B cell (primary cell): ENCODE measurements around the gene EN1. TPM values are rescaled to one million over a fixed set of nuclear protein-coding genes. Genes with fewer than 3 reads are reported as not detected.

Experiments
- ATAC-seq: fragments of 200-7000 bp; cut with Tn5 transposase; one replicate; pipeline ENCODE4 v1.10.0; 2021; ENCODE audit warnings: low read depth, mild to moderate bottlenecking, moderate number of reproducible peaks, moderate library complexity
- CTCF ChIA-PET: fragments of 350-600 bp; sonication (Branson Sonifier 250); formaldehyde crosslinking; loops from one replicate; lab custom pipeline; 2021; ENCODE audit warnings: antibody characterized with exemption, inconsistent platforms; lab: Charles Lee
- POLR2A ChIA-PET: fragments of 350-600 bp; sonication (Branson Sonifier 250); formaldehyde crosslinking; loops from one replicate; lab custom pipeline; 2021; ENCODE audit warnings: antibody characterized with exemption; lab: Charles Lee
- DNase-seq: peaks from one replicate; pipeline ENCODE4 v3.0.0; 2013
- H2AFZ ChIP-seq: 2 replicates; pipeline ENCODE4 v1.6.1; 2012; ENCODE audit warnings: mild to moderate bottlenecking, low read depth, low read length; ENCODE audit not compliant: insufficient read depth, poor library complexity, severe bottlenecking
- H3K27ac ChIP-seq, 2 donors: 1 replicate in 1 of 2; 2 replicates in 1 of 2; pipeline ENCODE4 v1.5.1; 2012 to 2013; ENCODE audit warnings: low read length in 2 of 2, mild to moderate bottlenecking in 2 of 2, moderate library complexity in 1 of 2
- H3K27me3 ChIP-seq, 4 experiments: fragments of 200-600 bp in 1 of 4; sonication (generic) in 1 of 4; replicated peaks in 1 of 4; 1 replicate in 2 of 4; 2 replicates in 2 of 4; pipeline versions ENCODE4 v1.6.1 to v1.7.0; 2013 to 2016; ENCODE audit warnings: low read length in 3 of 4, mild to moderate bottlenecking in 2 of 4, mixed read lengths in 1 of 4, moderate library complexity in 1 of 4; ENCODE audit not compliant: insufficient read depth in 4 of 4, control insufficient read depth in 3 of 4; ENCODE audit errors: control extremely low read depth in 1 of 4
- H3K36me3 ChIP-seq, 2 experiments: replicated peaks in 1 of 2; 1 replicate in 1 of 2; 2 replicates in 1 of 2; pipeline versions ENCODE4 v1.6.1 to v1.7.1; 2013; ENCODE audit warnings: low read length in 1 of 2; ENCODE audit not compliant: insufficient read depth in 2 of 2, control insufficient read depth in 1 of 2; ENCODE audit errors: control extremely low read depth in 1 of 2, extremely low read depth in 1 of 2
- H3K4me1 ChIP-seq, 2 donors: fragments of 200-600 bp in 1 of 2; sonication (generic) in 1 of 2; 1 replicate in 1 of 2; 2 replicates in 1 of 2; pipeline versions ENCODE4 v1.5.1 to v1.6.1; 2013 to 2017; ENCODE audit warnings: low read length in 2 of 2; ENCODE audit not compliant: control insufficient read depth in 2 of 2, insufficient read depth in 2 of 2
- H3K4me2 ChIP-seq: replicated peaks from 2 replicates; pipeline ENCODE3; 2012; ENCODE audit warnings: mild to moderate bottlenecking, low read depth, low read length; ENCODE audit not compliant: poor library complexity, severe bottlenecking
- H3K4me3 ChIP-seq, 5 experiments: fragments of 200-600 bp in 1 of 5; sonication (generic) in 1 of 5; 1 replicate in 3 of 5; 2 replicates in 2 of 5; pipeline versions ENCODE4 v1.5.1 to v1.7.0; 2011 to 2016; ENCODE audit warnings: low read length in 4 of 5, mild to moderate bottlenecking in 4 of 5, low read depth in 2 of 5, control low read depth in 1 of 5, moderate library complexity in 1 of 5; ENCODE audit not compliant: insufficient read depth in 1 of 5; ENCODE audit errors: control extremely low read depth in 1 of 5, extremely low read depth in 1 of 5
- H3K79me2 ChIP-seq: fragments of 200-600 bp; sonication (generic); one replicate; pipeline ENCODE4 v1.6.0; 2016; ENCODE audit warnings: low read length; ENCODE audit not compliant: control insufficient read depth, insufficient read depth
- H3K9ac ChIP-seq: fragments of 200-600 bp; sonication (generic); 2 replicates; pipeline ENCODE4 v1.6.1; 2017; ENCODE audit warnings: mild to moderate bottlenecking, low read length, moderate library complexity
- H3K9me3 ChIP-seq, 3 donors: one replicate each; pipeline versions ENCODE4 v1.6.1 to v1.7.1; 2013; ENCODE audit warnings: low read length in 2 of 3; ENCODE audit not compliant: control insufficient read depth in 2 of 3, insufficient read depth in 1 of 3; ENCODE audit errors: control extremely low read depth in 1 of 3
- H4K20me1 ChIP-seq: 2 replicates; pipeline ENCODE4 v1.6.0; 2012; ENCODE audit warnings: mild to moderate bottlenecking, low read length; ENCODE audit not compliant: insufficient read depth, control insufficient read depth, poor library complexity, severe bottlenecking
- H3K27ac Mint-ChIP-seq: one replicate; pipeline ENCODE4 v1.8.0; 2021; ENCODE audit warnings: mixed read lengths
- H3K27me3 Mint-ChIP-seq: one replicate; pipeline ENCODE4 v1.8.0; 2021; ENCODE audit warnings: mixed read lengths
- H3K4me1 Mint-ChIP-seq: one replicate; pipeline ENCODE4 v1.8.0; 2021; ENCODE audit warnings: mixed read lengths
- H3K4me3 Mint-ChIP-seq: one replicate; pipeline ENCODE4 v1.8.0; 2021; ENCODE audit warnings: mixed read lengths
- H3K9me3 Mint-ChIP-seq: one replicate; pipeline ENCODE4 v1.8.0; 2022; ENCODE audit warnings: mixed read lengths; ENCODE audit not compliant: insufficient read depth
- EZH2 ChIP-seq: IDR thresholded peaks from 2 replicates; pipeline ENCODE4 v1.6.1; 2012; ENCODE audit warnings: borderline replicate concordance, low read depth, mild to moderate bottlenecking, moderate library complexity, low read length; ENCODE audit not compliant: insufficient read depth, poor library complexity, severe bottlenecking
- WGBS: methylation state at CpG from one replicate; pipeline ENCODE4 v1.1.5; 2013; ENCODE audit warnings: missing lambda C conversion rate; ENCODE audit not compliant: insufficient coverage; 5-methylcytosine and 5-hydroxymethylcytosine counted together
- intact Hi-C: fragments of 100-400 bp; cut with micrococcal nuclease; formaldehyde crosslinking; loops from one replicate; pipeline ENCODE4 v1.10.0; 2022
- polyA plus RNA-seq: library from polyadenylated mRNA; depleted of rRNA; stranded (reverse); fragments of >200 nt; gene quantifications from 2 replicates; pipeline ENCODE4 v1.2.3, GENCODE V29; 2012
- total RNA-seq, 2 donors: library from RNA; stranded (reverse); fragments of 120-200 nt in 1 of 2; gene quantifications; 1 replicate in 1 of 2; 2 replicates in 1 of 2; pipeline versions ENCODE4 v1.2.3 to v1.2.4, GENCODE V29; 2013 to 2022
- TF ChIP-seq, protein P1 (sequence below): fragments of 200-600 bp; IDR thresholded peaks from one replicate; pipeline ENCODE4 v1.8.0; 2022; ENCODE audit warnings: antibody characterized with exemption, mild to moderate bottlenecking

The EN1 gene
- total and polyA plus RNA-seq, 2 donors (not counting 1 experiment from before 2014, with no cell fraction given) = not detected

DNA sequence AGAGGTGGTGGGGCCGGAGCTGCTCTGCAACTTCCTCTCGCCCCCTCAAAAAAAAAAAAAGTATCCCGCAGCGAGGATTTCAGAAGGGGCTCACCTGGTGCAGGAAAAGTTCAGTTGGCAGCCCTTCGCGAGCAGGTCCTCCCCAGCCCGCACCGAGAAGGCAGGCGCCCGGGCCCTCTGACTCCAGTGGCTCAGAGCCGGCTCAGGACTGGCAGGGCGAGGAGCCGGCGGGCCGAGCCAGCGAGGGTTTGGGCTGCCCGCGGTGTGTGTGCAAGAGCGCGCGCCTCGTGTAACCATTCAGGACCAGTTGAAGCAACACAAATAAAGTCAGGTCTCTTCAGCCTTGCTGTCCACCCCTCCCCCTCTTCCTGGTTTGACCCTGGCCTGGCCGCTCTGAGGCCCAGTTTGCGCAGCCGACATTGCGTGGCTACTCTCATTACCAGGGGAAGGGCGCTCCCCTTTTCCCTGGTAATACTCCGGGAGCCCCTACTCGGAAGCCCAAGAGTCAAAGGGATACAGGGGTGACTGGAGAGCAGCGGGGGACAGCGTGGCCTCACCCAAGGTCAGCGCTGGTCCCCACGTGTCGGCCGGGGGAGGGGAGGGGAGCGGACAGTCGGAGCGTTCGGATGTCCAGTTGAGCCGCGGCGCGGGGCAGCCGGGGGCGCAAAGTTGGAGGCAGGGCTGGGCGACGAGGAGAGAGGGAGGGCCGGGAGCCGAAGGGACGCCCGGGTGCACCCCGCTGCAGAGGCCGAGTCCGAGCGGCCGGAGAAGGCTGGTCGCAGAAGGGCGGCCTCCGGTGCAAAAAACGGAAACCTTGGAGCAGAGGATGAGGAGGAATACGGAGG is 12.3 kb downstream of the EN1 start:
- H3K27me3 ChIP-seq = peaks cover 0 to 85% (median 52%) of the 10 kb centered on the region in 4 experiments
- H3K4me1 ChIP-seq = peaks cover 16 to 19% of the 10 kb centered on the region in 2 donors
- H3K9me3 Mint-ChIP-seq = no peaks in the 10 kb centered on the region
- H3K4me3 ChIP-seq = peak overlapping the region in 2 of 5 experiments; percentile 7 to 18
- POLR2A ChIA-PET = no interaction called here
- H3K27ac ChIP-seq = no peak overlapping the region
- H3K4me2 ChIP-seq = peak overlapping the region; percentile 66
- H3K9ac ChIP-seq = peak overlapping the region; percentile 43
- H3K79me2 ChIP-seq = no peaks in the 10 kb centered on the region
- H4K20me1 ChIP-seq = no peaks in the 10 kb centered on the region
- TF ChIP-seq, protein P1, sequence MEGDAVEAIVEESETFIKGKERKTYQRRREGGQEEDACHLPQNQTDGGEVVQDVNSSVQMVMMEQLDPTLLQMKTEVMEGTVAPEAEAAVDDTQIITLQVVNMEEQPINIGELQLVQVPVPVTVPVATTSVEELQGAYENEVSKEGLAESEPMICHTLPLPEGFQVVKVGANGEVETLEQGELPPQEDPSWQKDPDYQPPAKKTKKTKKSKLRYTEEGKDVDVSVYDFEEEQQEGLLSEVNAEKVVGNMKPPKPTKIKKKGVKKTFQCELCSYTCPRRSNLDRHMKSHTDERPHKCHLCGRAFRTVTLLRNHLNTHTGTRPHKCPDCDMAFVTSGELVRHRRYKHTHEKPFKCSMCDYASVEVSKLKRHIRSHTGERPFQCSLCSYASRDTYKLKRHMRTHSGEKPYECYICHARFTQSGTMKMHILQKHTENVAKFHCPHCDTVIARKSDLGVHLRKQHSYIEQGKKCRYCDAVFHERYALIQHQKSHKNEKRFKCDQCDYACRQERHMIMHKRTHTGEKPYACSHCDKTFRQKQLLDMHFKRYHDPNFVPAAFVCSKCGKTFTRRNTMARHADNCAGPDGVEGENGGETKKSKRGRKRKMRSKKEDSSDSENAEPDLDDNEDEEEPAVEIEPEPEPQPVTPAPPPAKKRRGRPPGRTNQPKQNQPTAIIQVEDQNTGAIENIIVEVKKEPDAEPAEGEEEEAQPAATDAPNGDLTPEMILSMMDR = no peak
- TF ChIP-seq EZH2 = no peak
- CTCF ChIA-PET = no interaction called here
- peaks cover 0 to 25% (median 0%) of the 10 kb centered on the region in 3 donors for H3K9me3 ChIP-seq
- peaks cover 13% of the 10 kb centered on the region for H3K4me1 Mint-ChIP-seq
- peak; percentile 26 for DNase-seq
- peak overlapping the region; percentile 22 for H2AFZ ChIP-seq
- peak overlapping the region; percentile 52 for H3K4me3 Mint-ChIP-seq
- ATAC-seq = no peak
- intact Hi-C loops = no loop called here
- WGBS = 6% methylated on average over 59 of the region's 61 CpGs
- no peaks in the 10 kb centered on the region for H3K36me3 ChIP-seq
- no peak overlapping the region for H3K27ac Mint-ChIP-seq
- H3K27me3 Mint-ChIP-seq = peaks cover 78% of the 10 kb centered on the region

DNA sequence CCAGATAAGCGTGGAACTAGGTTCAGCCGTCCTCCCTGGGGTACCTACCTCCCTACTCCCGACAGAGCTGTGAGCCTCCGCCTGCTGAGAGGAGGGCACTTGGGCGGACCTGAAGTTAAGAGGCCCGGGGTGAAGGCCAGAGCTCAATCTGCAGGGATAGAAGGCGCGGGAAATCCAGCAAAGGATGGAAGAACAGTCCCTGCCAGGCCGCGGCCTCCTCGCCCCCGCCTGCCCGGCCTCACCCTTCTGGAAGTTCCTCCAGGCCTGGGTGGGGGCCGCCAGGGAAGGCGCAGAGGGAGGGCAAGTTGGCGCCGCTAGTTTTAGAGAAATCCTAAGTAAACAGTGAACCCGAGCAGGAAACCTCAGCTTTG is 13.0 kb downstream of the EN1 start:
- ATAC-seq (no peak), DNase-seq (peak; percentile 16)
- Mint-ChIP-seq H3K4me3 (no peak overlapping the region), H3K27me3 (peaks cover 76% of the 10 kb centered on the region), H3K27ac (no peak overlapping the region), H3K9me3 (no peaks in the 10 kb centered on the region), H3K4me1 (peaks cover 13% of the 10 kb centered on the region)
- Histone ChIP-seq H3K4me3 (no peak overlapping the region), H3K4me2 (no peak overlapping the region), H2AFZ (no peak overlapping the region), H3K27ac (no peak overlapping the region), H3K79me2 (no peaks in the 10 kb centered on the region), H3K27me3 (peaks cover 0 to 82% (median 47%) of the 10 kb centered on the region in 4 experiments), H4K20me1 (no peaks in the 10 kb centered on the region), H3K9ac (no peak overlapping the region), H3K4me1 (peaks cover 16 to 19% of the 10 kb centered on the region in 2 donors), H3K36me3 (no peaks in the 10 kb centered on the region), H3K9me3 (peaks cover 0 to 25% (median 0%) of the 10 kb centered on the region in 3 donors)
- 10% methylated on average over 13 of the region's 18 CpGs for WGBS
- intact Hi-C loops = no loop called here
- POLR2A ChIA-PET = no interaction called here
- CTCF ChIA-PET = no interaction called here
- TF ChIP-seq, protein P1 = no peak
- no peak for TF ChIP-seq EZH2
